ENCODE data around the gene IFT88.

The IFT88 gene, protein sequence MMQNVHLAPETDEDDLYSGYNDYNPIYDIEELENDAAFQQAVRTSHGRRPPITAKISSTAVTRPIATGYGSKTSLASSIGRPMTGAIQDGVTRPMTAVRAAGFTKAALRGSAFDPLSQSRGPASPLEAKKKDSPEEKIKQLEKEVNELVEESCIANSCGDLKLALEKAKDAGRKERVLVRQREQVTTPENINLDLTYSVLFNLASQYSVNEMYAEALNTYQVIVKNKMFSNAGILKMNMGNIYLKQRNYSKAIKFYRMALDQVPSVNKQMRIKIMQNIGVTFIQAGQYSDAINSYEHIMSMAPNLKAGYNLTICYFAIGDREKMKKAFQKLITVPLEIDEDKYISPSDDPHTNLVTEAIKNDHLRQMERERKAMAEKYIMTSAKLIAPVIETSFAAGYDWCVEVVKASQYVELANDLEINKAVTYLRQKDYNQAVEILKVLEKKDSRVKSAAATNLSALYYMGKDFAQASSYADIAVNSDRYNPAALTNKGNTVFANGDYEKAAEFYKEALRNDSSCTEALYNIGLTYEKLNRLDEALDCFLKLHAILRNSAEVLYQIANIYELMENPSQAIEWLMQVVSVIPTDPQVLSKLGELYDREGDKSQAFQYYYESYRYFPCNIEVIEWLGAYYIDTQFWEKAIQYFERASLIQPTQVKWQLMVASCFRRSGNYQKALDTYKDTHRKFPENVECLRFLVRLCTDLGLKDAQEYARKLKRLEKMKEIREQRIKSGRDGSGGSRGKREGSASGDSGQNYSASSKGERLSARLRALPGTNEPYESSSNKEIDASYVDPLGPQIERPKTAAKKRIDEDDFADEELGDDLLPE

GRCh38 chr13:20566898-20567874 lies at the start of gene IFT88:
Gene IFT88, plus strand, starts transcription at chr13:20567157. Its CDS starts 7,229 bp downstream, at chr13:20574386.
- TF ChIP-seq, protein P1, sequence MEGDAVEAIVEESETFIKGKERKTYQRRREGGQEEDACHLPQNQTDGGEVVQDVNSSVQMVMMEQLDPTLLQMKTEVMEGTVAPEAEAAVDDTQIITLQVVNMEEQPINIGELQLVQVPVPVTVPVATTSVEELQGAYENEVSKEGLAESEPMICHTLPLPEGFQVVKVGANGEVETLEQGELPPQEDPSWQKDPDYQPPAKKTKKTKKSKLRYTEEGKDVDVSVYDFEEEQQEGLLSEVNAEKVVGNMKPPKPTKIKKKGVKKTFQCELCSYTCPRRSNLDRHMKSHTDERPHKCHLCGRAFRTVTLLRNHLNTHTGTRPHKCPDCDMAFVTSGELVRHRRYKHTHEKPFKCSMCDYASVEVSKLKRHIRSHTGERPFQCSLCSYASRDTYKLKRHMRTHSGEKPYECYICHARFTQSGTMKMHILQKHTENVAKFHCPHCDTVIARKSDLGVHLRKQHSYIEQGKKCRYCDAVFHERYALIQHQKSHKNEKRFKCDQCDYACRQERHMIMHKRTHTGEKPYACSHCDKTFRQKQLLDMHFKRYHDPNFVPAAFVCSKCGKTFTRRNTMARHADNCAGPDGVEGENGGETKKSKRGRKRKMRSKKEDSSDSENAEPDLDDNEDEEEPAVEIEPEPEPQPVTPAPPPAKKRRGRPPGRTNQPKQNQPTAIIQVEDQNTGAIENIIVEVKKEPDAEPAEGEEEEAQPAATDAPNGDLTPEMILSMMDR (IDR thresholded peaks at IDR 0.05; ENCODE audit: control insufficient read depth, insufficient read depth, low read depth, low read length, missing control alignments): no peak
- H3K4me3 ChIP-seq (ENCODE audit: control insufficient read depth, low read depth, low read length): peak within 1 kb of the TSS; percentile 74

DNA sequence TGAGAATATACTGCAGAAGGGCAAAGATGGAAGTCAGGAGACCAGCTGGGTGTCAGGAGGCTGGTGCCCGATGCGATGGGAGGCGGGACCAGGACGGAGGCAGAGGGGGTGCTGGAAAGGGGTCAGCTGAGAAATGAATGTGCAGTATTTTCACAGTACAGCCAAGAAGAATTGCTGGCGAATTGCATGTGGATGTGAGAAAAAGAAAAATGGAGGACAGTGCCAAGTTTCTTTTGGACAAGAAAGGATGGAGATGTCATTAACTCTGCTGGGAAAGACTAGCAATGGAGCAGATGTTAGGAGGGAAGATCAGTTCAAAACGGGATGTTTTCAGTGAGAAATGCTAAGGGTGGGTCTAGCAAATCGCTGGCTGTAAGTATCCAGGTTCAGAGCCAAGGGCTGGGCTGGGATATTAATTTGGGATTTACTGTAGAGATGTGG lies 48.3 kb upstream of the IFT88 start:
- TF ChIP-seq, protein P1 (IDR thresholded peaks at IDR 0.05; ENCODE audit: control insufficient read depth, insufficient read depth, low read depth, low read length, missing control alignments): no peak
- H3K4me3 ChIP-seq (ENCODE audit: control insufficient read depth, low read depth, low read length): no peak overlapping the region
- no peak for DNase-seq (ENCODE audit: low read depth)

More at GRCh38 chr13:20566898-20567874, at the start of gene IFT88:
- peak; percentile 46 for DNase-seq (ENCODE audit: low read depth)

DNA sequence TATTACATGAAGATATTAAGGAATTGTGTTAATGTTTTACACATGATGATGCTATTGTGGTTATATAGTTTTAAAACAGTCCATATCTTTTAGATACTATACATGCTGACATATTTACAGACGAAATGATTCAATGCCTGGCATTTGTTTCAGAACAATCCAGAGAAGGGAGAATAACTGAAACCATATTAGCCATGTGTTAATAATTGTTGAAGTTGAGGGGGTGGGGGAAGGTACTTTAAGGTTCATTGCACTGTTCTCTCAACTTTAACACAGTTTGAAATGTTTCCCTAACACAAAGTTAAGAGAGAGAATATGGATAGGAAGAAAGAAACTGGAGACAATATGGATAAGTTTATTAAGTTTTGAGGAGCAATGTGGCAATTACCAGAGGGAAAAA lies 47.1 kb upstream of the IFT88 start:
- no peak overlapping the region for H3K4me3 ChIP-seq (ENCODE audit: control insufficient read depth, low read depth, low read length)
- TF ChIP-seq, protein P1 (IDR thresholded peaks at IDR 0.05; ENCODE audit: control insufficient read depth, insufficient read depth, low read depth, low read length, missing control alignments): no peak
- DNase-seq (ENCODE audit: low read depth): no peak

DNA sequence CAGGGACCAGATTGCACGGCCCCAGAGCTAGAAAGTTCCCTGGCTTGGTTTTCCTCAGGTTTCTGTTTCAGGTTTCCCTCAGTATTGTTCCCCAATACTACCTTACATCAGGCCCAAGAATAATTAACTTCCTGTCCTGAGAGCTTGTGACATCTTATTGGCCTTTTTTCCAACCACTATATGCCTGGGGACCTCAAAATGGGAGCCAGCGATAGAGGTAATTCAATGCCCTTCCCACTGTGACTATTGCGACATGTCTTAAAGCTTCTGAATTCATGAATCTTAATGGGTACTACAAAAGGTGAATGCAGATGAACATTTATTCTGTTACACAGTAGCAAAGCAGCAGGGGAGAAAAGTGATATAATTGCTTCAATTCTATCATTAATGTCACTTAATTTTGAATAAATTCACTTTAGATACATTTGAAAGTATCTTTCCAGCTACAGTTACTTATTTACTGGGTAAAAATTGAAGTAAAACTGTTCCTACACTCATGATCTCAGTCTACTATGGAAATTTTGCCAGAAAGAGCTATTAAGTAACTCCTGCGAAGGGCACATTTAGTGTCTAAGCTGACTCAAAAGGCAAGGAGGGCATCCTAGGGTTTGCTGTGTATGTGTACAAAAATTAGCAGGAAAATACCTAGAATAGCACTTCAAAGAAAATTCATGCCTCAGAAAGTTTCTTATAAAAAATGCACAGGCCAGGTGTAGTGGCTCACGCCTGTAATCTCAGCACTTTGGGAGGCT lies 45.4 kb upstream of the IFT88 start:
- TF ChIP-seq, protein P1 (IDR thresholded peaks at IDR 0.05; ENCODE audit: control insufficient read depth, insufficient read depth, low read depth, low read length, missing control alignments): no peak
- H3K4me3 ChIP-seq (ENCODE audit: control insufficient read depth, low read depth, low read length): no peak overlapping the region
- DNase-seq (ENCODE audit: low read depth): no peak

GRCh38 chr13:20525144-20525600 lies 41.8 kb upstream of the IFT88 start:
- no peak for DNase-seq (ENCODE audit: low read depth)
- H3K4me3 ChIP-seq (ENCODE audit: control insufficient read depth, low read depth, low read length): peak overlapping the region; percentile 70
- TF ChIP-seq, protein P1 (IDR thresholded peaks at IDR 0.05; ENCODE audit: control insufficient read depth, insufficient read depth, low read depth, low read length, missing control alignments): no peak
